ENCODE data around the gene PPP6R1. TPM values are rescaled to one million over a fixed set of nuclear protein-coding genes. Genes with fewer than 3 reads are reported as not detected.

The PPP6R1 gene
- total and polyA plus RNA-seq, 2 of the 13 experiments (the other 11 are each of a cell fraction or from before 2014, with no cell fraction given) = 25.8 to 54.0 TPM

DNA sequence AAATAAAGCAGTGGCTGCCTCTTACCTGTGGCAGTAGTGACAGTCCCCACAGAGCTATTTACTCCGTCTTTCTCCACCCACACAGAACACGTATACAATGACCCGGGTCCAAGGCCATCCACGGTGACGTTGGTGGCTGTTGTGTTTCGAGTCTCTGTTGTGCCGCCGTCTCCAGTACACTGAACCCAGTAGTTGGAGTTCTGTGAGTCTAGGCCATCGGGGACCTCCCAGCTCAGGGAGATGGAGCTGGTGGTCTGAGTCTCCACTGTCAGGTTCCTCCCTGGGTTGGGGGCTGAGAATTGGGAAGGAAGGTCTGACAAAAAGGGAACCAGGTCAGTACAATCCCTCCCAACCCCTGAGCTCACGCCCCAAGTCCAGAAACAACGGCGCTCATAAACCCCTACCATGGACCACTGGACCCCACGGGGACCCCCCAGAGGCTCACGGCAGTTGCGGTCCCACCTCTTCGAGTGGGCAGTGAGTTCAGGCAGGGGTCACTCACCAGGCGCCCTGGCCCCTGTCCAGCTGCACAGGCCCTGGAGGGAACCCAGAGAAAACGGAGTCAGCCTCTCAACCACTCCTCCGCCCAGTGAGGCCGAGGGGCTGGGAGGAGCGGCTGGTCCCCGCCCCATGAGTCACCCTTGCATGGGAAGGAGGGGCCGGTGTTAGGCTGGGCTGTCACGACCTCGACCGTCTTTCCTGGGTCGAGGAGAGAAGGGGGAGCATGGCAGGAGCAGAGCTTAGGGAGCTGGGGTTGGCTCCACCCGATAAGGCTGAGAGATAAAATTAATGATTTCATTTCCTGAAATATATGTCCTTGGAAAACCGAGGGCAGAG, 51.9 kb downstream of the PPP6R1 start (continued):
- TF ChIP-seq ZNF83 (CRISPR knock-in tag; IDR thresholded peaks at IDR 0.05; ENCODE audit: borderline replicate concordance) = peak; percentile 86; the same call in 1 of the 2 replicates
- TF ChIP-seq RARG (CRISPR knock-in tag; IDR thresholded peaks at IDR 0.05; ENCODE audit: low read depth) = no peak
- TF ChIP-seq GZF1 (CRISPR knock-in tag; IDR thresholded peaks at IDR 0.05) = no peak
- TF ChIP-seq SIX4 (CRISPR knock-in tag; IDR thresholded peaks at IDR 0.05) = peak; percentile 49; the same call in 1 of the 2 replicates
- no peak for TF ChIP-seq HNRNPK (IDR thresholded peaks at IDR 0.05; ENCODE audit: low read depth, low read length, poor library complexity, severe bottlenecking)
- TF ChIP-seq TFDP1 (CRISPR knock-in tag; IDR thresholded peaks at IDR 0.05; ENCODE audit: borderline replicate concordance) = no peak
- TF ChIP-seq NR3C1 (CRISPR knock-in tag; IDR thresholded peaks at IDR 0.05) = no peak
- TF ChIP-seq, protein P1, sequence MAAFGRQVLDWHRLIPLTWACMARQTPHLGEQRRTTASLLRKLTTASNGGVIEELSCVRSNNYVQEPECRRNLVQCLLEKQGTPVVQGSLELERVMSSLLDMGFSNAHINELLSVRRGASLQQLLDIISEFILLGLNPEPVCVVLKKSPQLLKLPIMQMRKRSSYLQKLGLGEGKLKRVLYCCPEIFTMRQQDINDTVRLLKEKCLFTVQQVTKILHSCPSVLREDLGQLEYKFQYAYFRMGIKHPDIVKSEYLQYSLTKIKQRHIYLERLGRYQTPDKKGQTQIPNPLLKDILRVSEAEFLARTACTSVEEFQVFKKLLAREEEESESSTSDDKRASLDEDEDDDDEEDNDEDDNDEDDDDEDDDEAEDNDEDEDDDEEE (CRISPR knock-in tag; IDR thresholded peaks at IDR 0.05) = no peak
- peak; percentile 89 for TF ChIP-seq ZNF296 (CRISPR knock-in tag; conservative IDR thresholded peaks at IDR 0.05)
- TF ChIP-seq, protein P2, sequence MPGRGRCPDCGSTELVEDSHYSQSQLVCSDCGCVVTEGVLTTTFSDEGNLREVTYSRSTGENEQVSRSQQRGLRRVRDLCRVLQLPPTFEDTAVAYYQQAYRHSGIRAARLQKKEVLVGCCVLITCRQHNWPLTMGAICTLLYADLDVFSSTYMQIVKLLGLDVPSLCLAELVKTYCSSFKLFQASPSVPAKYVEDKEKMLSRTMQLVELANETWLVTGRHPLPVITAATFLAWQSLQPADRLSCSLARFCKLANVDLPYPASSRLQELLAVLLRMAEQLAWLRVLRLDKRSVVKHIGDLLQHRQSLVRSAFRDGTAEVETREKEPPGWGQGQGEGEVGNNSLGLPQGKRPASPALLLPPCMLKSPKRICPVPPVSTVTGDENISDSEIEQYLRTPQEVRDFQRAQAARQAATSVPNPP (CRISPR knock-in tag; IDR thresholded peaks at IDR 0.05) = 0 out of 2 replicates have a peak, but pooled peaks have one; percentile 66
- no peak for TF ChIP-seq ZSCAN30 (CRISPR knock-in tag; IDR thresholded peaks at IDR 0.05)
- TF ChIP-seq SMYD3 (CRISPR knock-in tag; IDR thresholded peaks at IDR 0.05) = peak; percentile 89
- no peak for TF ChIP-seq SATB2 (CRISPR knock-in tag; IDR thresholded peaks at IDR 0.05)
- peak; percentile 70 for TF ChIP-seq ZFY (CRISPR knock-in tag; IDR thresholded peaks at IDR 0.05)
- no peak for TF ChIP-seq PLSCR1 (CRISPR knock-in tag; IDR thresholded peaks at IDR 0.05; ENCODE audit: borderline replicate concordance)
- no peak for TF ChIP-seq CTCF (CRISPR knock-in tag; IDR thresholded peaks at IDR 0.05)
- TF ChIP-seq ZNF24 (IDR thresholded peaks at IDR 0.05) = no peak
- TF ChIP-seq, protein P3, sequence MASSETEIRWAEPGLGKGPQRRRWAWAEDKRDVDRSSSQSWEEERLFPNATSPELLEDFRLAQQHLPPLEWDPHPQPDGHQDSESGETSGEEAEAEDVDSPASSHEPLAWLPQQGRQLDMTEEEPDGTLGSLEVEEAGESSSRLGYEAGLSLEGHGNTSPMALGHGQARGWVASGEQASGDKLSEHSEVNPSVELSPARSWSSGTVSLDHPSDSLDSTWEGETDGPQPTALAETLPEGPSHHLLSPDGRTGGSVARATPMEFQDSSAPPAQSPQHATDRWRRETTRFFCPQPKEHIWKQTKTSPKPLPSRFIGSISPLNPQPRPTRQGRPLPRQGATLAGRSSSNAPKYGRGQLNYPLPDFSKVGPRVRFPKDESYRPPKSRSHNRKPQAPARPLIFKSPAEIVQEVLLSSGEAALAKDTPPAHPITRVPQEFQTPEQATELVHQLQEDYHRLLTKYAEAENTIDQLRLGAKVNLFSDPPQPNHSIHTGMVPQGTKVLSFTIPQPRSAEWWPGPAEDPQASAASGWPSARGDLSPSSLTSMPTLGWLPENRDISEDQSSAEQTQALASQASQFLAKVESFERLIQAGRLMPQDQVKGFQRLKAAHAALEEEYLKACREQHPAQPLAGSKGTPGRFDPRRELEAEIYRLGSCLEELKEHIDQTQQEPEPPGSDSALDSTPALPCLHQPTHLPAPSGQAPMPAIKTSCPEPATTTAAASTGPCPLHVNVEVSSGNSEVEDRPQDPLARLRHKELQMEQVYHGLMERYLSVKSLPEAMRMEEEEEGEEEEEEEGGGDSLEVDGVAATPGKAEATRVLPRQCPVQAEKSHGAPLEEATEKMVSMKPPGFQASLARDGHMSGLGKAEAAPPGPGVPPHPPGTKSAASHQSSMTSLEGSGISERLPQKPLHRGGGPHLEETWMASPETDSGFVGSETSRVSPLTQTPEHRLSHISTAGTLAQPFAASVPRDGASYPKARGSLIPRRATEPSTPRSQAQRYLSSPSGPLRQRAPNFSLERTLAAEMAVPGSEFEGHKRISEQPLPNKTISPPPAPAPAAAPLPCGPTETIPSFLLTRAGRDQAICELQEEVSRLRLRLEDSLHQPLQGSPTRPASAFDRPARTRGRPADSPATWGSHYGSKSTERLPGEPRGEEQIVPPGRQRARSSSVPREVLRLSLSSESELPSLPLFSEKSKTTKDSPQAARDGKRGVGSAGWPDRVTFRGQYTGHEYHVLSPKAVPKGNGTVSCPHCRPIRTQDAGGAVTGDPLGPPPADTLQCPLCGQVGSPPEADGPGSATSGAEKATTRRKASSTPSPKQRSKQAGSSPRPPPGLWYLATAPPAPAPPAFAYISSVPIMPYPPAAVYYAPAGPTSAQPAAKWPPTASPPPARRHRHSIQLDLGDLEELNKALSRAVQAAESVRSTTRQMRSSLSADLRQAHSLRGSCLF (CRISPR knock-in tag; IDR thresholded peaks at IDR 0.05; ENCODE audit: borderline replicate concordance) = no peak
